Measurements from ENCODE around the gene DIP2C.
A peak's percentile ranks its signal among the peaks of the same experiment; 100 is the strongest.
"Not testable (repeated sequence)": the region's sequence is repeated elsewhere in the genome, so short reads cannot be mapped to it uniquely, and the experiment has no call there.

The DIP2C gene

GRCh38 chr10:693506-693905 lies 4.0 kb upstream of the DIP2C start:
- DNase-seq (ENCODE audit: low spot score), result peak; percentile 44

DNA sequence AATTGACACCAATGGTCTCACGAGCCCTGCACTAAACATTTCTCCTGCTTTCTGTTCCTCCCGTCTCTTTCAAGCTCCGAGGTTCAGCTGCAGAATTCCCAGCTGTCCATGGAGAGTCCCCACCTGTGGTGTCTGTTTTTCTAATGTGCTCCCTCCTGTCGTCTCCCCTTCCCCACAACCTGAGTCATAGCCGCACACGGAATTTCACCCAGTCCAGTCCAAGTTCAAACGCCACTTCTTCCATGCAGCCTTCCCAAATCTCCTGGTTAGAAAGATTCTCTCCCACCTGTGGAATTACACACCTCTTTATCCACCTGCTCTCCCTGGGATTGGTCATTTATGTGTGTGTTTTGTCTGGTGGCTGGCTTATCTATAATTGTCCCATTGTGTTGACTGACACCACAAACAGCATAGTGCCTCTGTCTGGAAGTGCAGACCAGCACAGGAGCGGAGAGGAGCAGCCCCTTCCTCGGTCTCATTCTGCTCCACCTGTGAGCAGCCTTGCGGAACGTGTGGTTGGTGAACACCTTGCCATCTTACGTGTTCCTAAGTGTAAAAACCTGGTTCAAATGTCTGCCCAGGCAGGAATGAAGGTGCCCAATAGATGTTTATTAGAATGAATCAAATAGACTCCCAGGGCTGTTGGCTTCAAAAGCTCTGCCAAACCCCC lies 3.3 kb upstream of the DIP2C start:
- DNase-seq (ENCODE audit: low spot score), result no peak

DNA sequence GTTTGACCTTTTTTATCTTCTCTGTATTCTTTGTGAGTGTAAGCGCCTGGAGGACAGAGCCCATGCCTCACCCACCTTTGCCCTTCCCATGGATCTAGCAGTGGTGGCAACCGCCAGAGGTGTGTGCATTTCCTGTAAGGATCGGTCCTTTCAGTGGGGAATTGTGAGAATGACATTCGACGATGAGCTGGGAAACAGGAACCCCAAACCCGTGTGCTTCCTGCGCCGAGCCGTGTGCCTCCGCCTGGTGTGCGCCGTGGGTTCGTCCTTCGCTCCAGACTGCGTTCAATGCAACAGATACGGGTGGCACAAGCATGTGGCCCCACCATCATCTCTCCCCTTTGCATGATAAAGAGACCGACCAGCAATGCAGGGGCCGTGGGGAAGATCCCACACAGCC lies 1.7 kb upstream of the DIP2C start:
- no peak for DNase-seq (ENCODE audit: low spot score)

GRCh38 chr10:690372-691161 lies 1.1 kb upstream of the DIP2C start:
- no peak for DNase-seq (ENCODE audit: low spot score)

DNA sequence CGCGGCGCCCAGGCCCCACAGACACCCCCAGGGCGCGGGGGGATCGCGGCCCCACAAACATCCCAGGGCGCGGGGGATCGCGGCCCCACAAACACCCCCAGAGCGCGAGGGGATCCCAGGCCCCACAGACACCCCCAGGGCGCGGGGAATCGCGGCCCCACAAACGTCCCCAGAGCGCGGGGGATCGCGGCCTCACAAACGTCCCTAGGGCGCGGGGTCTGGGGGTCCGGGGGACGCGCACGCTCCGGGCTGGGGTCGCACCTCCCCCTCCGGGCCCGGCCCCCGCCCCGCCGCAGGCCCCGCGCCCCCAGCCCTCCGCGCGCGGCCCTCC lies 382 bp downstream of the DIP2C start:
- DNase-seq (ENCODE audit: low spot score), result no peak

DNA sequence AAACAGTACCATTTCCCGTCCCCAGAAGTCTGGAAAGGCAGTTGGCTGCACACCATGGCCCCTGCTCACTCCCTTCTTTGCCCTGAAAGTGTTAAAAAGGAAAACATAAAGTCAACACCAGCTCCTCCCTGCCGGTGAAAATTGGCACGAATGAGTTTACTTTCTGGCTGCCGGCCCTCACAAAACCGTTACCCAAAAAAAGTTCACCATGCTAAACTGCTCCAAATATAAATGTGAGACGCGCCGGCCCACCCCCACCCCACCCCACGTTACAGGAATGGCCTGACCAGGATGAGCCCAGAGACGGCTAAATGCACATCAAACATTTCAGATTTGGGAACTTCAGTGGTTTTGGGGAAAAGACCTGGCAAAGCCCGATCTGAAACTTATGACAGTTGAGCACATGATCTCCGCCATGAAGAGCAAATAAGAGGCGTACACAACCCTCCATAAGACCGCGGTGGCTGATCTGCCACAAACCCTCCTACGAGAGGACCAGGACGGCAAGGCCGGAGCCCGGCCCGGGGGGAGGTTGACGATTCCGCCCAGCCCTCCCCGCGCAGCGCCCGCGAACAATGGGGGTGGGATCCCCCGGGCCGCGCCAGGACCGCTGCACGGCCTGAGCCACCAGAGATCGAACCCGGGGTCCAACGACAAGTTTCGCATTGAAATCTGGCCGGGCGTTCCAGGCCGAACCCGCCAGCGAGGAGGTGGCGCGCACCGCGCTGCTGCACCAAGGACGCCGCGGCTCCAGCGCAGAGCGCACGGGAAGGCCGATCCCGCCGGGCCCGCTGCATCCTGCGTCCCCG lies 952 bp downstream of the DIP2C start:
- DNase-seq (ENCODE audit: low spot score), result peak; percentile 62

DNA sequence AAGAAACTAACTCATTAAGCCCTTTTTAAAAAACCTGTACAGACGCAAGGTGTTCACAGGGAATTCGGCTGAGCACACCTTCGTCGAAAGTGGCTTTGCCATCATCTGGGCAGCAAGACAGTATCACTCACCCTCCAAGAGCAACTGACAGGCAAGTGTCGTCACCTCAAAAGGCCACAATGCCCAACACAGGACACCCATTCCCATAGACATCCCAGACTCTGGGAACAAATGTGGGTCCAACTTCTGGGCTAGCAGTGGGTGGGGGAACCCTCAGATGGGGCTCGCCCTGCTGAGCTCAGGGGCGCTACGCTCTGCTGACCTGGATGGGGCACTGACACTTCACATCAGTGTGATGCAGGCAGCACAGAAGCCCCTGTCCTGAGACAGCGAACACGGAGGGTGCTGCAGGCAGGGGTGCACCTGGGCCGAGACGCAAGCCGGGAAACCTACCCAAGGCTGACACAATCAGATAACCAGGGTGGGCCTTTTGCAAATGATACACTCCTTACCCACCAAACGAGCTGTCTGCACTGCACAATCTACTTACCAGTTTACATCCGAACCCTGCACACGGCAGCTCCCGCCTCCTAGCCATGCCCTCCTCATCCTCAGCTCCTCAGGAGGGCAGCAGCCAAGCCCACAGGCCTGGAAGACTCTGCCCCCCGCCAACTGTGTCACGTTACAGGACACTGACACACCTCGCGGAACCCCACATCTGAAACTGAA lies 1.7 kb downstream of the DIP2C start:
- DNase-seq (ENCODE audit: low spot score), result no peak

- DNase-seq (ENCODE audit: low spot score), result no peak
These were observed 3.1 kb downstream of the DIP2C start for GRCh38 chr10:686155-686931.

DNA sequence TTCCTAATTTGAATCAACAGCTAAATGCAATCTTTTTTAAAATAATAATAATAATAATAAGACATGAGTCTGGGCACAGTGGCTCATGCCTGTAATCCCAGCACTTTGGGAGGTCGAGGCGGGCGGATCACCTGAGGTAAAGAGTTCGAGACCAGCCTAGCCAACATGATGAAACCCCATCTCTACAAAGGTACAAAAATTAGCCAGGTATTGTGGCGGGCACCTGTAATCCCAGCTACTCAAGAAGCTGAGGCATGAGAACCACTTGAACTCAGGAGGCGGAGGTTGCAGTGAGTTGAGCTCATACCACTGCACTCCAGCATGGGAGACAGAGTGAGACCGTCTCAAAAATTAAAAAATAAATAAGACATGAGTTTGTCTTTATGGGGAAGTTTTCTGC lies 3.9 kb downstream of the DIP2C start:
- DNase-seq (ENCODE audit: low spot score), result no peak

DNA sequence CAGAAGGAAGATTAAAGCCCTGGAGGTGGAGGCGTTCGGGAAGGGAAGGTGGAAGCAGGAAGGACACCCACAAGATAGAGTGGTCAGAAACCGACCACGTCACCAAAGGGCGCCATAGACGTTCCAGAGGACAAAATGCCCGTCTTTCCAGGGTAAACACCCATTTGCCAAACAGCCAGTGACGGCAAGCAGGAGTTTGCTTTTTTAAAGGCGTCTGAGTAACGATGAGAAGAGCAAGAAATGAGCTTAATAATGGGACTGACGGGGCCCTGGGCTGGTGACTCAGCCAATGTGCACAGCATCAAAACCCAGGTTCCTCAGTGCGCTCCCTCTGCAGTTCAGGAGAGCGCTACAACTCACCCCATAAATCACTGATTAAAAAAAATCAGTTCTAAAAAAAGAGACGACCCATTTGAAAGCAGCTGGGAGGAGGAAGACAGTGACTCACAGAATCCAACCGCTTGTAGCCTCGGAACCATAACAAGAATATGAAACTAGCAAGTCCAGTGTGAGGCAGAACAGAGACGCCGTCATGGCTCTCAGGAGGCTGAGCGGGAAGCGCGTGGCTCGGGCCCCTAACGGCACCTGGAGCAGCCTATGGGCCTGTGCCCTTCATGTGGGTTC lies 5.9 kb downstream of the DIP2C start:
- DNase-seq (ENCODE audit: low spot score), result peak; percentile 90

DNA sequence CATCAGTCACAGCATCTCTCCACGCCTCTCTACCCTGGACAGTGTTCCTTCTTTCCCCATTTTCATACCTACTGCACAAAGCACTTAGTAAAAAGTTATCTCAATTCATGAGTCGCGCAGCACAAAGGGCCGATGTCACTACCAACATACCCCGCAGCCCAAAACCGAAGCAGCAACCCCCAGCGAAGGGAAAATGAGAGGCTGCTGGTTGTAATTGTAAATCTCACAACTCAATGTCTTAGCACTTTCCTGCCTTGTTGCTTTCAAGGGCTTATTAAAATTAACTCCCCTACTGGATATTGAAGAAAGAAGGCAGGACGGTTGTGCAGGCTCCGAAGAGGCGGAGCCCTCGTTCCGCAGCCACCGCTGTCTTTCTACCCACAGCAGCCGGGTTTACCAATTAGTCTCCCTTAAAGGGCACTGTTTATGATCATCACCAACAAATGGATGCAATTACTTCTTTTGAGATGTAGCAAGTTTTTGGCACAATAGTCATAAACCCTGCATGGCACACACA lies 6.5 kb downstream of the DIP2C start:
- no peak for DNase-seq (ENCODE audit: low spot score)

DNA sequence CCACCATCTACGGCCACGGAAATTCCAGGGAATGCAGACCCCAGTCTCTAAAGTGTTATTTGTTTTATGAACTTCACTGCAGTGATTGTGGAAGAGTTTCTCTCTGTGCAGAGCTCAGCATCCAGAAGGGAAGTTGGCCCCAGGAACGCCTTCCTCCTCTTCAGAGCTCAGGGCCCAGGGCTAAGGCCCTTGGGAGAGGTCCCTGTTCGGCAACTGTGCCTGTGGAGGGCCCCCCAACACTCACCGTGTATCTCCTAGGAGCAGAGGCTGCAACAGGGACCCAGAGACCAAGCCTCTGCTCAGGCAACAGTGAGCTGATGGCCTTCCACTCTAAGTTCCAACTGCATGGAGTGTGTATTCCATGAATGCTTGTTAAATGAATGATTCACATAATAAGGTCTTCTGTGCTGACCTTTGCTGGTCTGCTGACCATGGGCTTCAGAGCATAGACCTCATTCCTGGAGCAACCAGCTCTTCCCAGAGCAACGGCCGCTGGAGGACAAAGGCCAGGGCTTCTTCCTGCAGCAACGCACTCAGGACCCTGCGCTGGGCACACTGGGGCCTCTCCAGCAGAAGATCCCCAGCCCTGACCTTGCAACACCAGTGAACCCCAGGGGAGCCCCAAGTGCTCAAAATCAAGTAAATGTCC lies 7.7 kb downstream of the DIP2C start:
- peak; percentile 71 for DNase-seq (ENCODE audit: low spot score)

DNA sequence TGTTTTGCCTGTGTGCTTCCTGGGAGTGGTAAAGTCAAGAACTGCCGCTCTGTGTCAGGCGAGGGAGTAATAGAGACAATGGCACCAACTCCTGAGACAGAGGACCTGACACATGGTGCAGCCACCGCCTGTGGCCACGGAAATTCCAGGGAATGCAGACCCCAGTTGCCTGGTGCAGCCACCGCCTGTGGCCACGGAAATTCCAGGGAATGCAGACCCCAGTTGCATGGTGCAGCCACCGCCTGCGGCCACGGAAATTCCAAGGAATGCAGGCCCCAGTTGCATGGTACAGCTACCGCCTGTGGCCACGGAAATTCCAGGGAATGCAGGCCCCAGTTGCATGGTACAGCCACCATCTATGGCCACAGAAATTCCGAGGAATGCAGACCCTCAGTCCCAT lies 8.7 kb downstream of the DIP2C start:
- no peak for DNase-seq (ENCODE audit: low spot score)

DNA sequence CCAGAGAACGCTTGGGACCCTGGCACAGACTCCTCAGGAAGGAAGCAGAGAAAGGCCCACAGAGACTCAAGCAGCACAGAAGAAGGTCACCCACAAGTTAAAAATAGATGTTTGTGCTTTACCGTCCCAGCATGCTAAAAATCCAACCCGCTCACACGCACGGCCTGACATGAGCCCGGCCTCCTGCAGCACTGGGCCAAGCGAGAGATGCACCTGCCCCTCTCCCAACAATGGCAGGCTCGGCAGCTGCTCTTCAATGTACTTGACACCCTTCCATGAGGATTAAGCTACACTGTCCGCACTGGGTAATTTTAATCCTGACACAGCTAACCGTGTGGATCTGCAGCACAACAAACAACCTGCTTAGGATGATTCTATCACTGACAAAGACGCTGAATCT lies 9.3 kb downstream of the DIP2C start:
- DNase-seq (ENCODE audit: low spot score), result no peak

GRCh38 chr10:679556-679955 lies 9.9 kb downstream of the DIP2C start:
- DNase-seq (ENCODE audit: low spot score), result no peak

GRCh38 chr10:678662-679005 lies 10.8 kb downstream of the DIP2C start:
- not testable (repeated sequence) for DNase-seq (ENCODE audit: low spot score)

DNA sequence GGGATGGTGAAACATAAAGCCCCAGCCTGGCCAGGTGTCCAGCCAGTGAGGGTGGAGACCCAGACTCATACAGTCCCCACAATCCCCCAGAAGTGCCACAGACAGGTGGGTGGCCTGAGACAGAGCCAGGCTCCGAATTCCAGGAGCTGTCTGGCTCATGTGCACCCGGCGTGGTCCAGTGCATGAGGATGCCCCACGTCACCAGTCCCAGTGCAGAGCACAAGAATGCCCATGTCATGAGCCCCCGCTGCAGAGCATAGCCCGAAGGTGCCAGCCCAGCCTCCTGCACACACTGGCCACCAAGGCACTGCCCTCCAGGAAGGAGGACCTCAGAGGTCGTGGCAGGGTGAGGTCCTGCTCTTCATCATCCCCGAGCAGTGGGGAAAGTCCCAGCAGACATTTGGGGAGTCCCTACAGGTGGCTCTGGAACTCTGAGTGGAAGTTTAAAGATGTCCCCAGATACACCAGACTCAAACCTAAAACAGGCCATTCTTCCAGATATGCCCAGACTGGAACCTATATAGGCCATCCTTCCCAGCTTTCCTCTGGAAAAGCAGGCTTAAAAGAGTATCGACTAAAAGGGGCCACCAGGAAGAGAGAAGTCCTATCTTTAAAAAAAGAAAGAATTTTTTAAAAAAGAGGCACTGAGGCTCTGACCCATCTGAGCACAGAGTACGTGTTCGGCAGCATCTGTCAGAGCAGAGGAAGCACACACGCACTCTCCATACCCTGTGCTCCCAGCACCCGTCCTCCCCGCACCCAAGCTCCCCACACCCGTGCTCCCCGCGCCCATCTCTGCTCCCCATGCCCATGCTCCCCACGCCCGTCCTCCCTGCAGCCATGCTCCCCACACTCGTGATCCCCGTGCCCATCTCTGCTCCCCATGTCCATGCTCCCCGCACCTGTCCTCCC lies 11.5 kb downstream of the DIP2C start:
- no peak for DNase-seq (ENCODE audit: low spot score)

GRCh38 chr10:677038-677437 lies 12.4 kb downstream of the DIP2C start:
- DNase-seq (ENCODE audit: low spot score), result no peak

DNA sequence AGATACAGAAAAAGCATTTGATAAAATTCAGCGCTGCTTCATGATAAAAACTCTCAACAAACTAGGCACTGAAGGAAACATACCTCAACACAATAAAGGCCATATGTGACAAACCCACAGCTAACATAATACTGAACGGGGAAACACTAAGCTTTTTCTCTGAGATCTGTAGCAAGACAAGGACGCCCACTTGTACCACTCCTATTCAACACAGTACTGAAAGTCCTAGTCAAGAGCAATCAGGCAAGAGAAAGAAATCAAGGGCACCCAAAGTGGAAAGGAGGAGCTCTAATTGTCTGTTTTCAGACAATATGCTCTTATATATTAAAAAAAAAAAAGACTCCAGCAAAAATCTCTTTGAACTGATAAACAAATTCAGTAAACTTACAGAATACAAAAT lies 13.3 kb downstream of the DIP2C start:
- no peak for DNase-seq (ENCODE audit: low spot score)
